HG03025 (cell line): ENCODE results near the gene TSEN2.
"Not testable (repeated sequence)": the region's sequence is repeated elsewhere in the genome, so short reads cannot be mapped to it uniquely, and the experiment has no call there.

ENCODE experiments used
- ATAC-seq: cut with Tn5 transposase; IDR thresholded peaks from one replicate; pipeline ENCODE4 v1.9.1; 2021; ENCODE audit warnings: mild to moderate bottlenecking, moderate library complexity; ENCODE audit not compliant: unreplicated experiment, low FRiP score

Gene TSEN2

GRCh38 chr3:12451960-12452359 lies 32.3 kb upstream of the TSEN2 start:
- ATAC-seq: no peak

- ATAC-seq: no peak
Observed at GRCh38 chr3:12452361-12453330, 31.6 kb upstream of the TSEN2 start.

DNA sequence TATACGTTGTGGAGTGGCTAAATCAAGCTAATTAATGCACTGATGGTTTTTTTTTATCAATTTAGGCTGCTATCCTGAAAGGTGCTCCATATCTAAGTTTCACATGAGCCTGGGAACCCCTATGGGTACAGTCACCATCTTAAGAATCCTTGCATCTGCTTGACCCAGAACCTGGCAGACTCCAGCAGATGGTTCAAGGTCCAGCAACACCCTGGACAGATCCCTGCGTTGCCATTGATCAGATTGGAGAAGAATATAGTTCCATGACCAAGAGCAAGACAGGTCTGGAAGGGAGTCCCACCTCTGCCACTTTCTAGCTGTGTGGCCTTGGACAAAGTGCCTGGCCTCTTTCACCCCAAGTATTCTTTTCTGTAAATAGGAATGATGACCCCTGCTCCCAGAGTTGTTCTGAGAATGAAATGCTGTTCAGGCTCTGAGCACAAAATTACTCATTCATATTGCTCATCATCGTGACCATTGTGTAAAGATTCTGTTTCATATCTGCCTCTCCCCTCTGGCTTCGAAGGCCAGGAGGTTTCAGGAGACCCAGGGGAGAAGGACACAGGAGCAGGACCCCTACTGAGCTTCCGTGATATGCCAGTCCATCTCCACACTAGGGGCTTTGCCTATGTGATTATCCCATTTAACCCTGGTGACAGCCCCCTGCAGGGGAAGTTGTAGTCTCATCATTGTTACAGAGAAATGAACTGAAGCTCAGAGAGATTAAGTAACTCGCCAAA lies 30.0 kb upstream of the TSEN2 start:
- no peak for ATAC-seq

- ATAC-seq: no peak
Observed at GRCh38 chr3:12454816-12455121, 29.5 kb upstream of the TSEN2 start.

- ATAC-seq: no peak
Observed at GRCh38 chr3:12455740-12456139, 28.5 kb upstream of the TSEN2 start.

DNA sequence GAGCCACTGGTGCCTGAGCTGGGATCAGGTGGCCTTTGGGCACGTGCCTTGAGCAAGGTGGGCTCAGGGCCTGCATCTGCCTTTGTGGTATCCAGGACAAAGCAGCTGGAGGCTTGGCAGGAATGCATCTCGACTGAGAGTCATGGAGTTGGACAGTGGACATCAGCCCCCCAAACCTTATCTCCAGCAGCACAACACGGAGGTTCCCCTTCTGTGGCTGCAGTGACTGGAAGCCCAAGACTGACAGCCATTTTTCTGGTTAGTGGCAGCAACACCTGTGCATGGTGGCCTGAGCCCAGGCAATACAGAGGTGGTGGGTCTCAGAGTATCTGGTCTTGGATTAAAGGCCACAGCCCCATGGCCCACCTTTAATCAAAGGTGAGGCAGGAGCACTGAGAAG lies 27.8 kb upstream of the TSEN2 start:
- no peak for ATAC-seq

GRCh38 chr3:12457380-12457779 lies 26.9 kb upstream of the TSEN2 start:
- ATAC-seq: not testable (repeated sequence)

- ATAC-seq: no peak
Observed at GRCh38 chr3:12458901-12459300, 25.4 kb upstream of the TSEN2 start.

DNA sequence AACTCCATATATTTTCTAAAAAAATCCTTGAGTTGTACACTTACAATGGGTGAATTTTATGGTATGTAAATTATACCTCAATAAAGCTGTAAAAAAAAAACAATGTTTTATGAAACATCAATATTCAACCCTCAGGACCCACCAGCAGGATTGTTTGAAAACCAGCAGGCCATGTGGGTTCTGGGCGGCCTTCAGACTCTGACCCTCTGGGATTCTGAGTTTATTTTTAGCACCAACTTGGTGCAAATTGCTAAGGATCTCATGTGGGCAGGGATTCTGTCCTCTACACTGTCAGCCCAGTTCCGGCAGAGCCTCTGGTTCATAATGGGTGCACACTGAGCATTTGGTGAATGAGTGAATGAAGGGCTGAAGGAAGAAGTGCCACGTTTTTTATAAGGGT lies 24.2 kb upstream of the TSEN2 start:
- no peak for ATAC-seq

GRCh38 chr3:12461097-12461649 lies 23.1 kb upstream of the TSEN2 start:
- no peak for ATAC-seq

DNA sequence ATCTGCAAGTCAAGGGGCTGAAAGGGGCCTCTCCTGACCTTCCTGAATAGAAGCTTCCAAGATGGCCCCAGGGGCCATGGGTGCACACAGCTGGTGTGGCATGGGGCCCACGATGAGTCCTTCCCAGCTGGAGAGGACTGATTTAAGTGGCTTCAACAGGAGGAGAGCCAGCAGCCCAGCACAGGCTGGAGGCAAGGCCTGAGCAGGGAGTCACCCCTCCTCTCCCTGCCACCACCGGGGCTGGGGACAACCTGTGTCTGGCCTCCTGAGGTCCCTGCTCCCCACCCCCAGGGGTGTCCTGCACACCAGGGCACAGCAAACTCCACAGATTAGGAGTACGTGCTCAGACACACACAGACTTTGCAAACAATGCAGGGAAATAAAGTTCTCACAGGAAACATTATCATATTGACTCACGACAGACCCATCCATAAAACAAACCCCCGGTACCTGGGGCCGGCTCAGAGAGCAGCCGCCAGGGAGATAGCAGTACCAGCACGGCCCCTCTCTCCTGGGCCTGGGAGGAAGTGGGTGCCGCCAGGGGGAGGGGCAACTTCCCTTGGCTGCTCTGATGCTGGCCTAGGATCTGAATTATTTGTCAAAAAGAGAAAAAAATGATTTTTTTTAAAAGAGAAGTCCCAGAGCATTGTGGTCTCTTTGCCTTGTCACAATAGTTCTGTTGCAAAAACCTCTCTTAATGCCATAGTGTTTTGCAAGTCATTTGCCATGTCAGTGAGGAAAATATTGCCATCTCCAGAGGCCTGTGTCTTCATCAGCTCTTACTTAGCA lies 21.9 kb upstream of the TSEN2 start:
- ATAC-seq: no peak

GRCh38 chr3:12463686-12464085 lies 20.6 kb upstream of the TSEN2 start:
- ATAC-seq: no peak

GRCh38 chr3:12464181-12464580 lies 20.1 kb upstream of the TSEN2 start:
- ATAC-seq: no peak

DNA sequence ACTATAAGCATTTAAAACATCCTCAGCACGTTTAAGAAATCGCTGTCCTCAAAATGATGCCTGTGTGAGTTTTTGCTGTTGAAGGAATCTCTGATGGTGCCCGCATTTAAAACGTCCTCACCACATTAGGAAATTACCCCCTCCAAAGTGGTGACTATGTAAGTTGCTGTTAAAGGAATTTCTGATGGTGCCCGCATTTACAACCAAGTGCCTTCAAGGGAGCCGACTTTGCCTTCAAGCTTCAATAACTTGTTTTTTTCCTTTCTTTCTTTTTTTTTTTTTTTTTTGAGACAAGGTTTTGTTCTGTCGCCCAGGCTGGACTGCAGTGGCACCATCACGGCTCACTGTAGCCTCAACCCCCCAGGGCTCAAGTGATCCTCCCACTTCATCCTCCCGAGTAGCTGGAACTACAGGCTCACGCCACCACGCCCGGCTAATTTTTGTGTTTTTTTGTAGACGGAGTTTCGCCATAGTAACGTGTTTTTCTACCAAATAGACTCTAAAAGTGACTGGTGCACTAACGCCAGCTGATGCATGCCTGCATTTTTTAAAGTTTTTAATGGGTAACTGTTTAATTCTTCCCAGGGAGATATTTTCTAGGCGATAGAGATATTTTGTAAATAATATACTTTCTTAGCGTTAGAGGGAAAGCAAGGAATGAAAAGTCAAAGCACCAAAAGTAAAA lies 19.0 kb upstream of the TSEN2 start:
- no peak for ATAC-seq

- ATAC-seq: no peak
Observed at GRCh38 chr3:12465836-12466225, 18.4 kb upstream of the TSEN2 start.

GRCh38 chr3:12467746-12468145 lies 16.5 kb upstream of the TSEN2 start:
- ATAC-seq: no peak

DNA sequence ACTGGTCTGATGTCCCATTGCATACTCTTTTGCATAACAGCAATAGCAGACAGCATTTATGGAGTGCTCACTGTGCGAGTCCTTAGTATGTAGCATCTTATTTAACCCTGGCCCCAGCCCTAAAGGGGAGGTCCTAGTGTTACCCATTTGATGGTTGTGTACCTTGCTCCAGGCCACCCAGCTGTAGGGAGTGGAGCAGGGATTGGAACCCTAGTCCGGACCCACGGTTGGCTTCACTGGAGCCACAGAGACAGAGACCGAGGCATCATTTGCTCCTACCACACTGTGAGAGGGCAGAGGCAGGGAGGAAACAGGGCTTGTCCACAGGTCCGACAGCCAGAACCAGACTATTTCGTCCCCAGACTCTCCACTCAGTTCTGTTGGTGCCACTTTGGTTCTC lies 16.0 kb upstream of the TSEN2 start:
- no peak for ATAC-seq

- no peak for ATAC-seq
Observed at GRCh38 chr3:12468757-12469156, 15.5 kb upstream of the TSEN2 start.

- ATAC-seq: not testable (repeated sequence)
Observed at GRCh38 chr3:12469222-12469621, 15.1 kb upstream of the TSEN2 start.

- ATAC-seq: no peak
Observed at GRCh38 chr3:12470111-12470510, 14.2 kb upstream of the TSEN2 start.
